Testis (tissue), 3 donors: Measurements from ENCODE around the gene SMIM13. TPM values are rescaled to one million over a fixed set of nuclear protein-coding genes. Genes with fewer than 3 reads are reported as not detected.

Experiments
- DNase-seq: peaks from one replicate; pipeline ENCODE4 v3.0.0-alpha.2; 2019
- H3K27ac ChIP-seq, 2 donors: fragments of 200-600 bp; sonication (generic); one replicate each; pipeline ENCODE4 v1.5.1; 2019
- H3K27me3 ChIP-seq: fragments of 200-600 bp; sonication (generic); one replicate; pipeline ENCODE4 v1.5.1; 2019
- H3K36me3 ChIP-seq: fragments of 200-600 bp; sonication (generic); one replicate; pipeline ENCODE4 v1.5.1; 2017; ENCODE audit warnings: low read depth; ENCODE audit errors: missing control alignments
- H3K4me1 ChIP-seq: fragments of 200-600 bp; sonication (generic); one replicate; pipeline ENCODE4 v1.5.1; 2019
- H3K4me3 ChIP-seq, 2 donors: fragments of 200-600 bp; sonication (generic); one replicate each; pipeline ENCODE4 v1.5.1; 2017 to 2019
- H3K9me3 ChIP-seq: fragments of 200-600 bp; sonication (generic); one replicate; pipeline ENCODE4 v1.5.1; 2017
- POLR2A ChIP-seq: fragments of 450-650 bp; IDR thresholded peaks from one replicate; pipeline ENCODE4 v1.6.1; 2017; ENCODE audit warnings: antibody characterized with exemption, mild to moderate bottlenecking, moderate library complexity
- WGBS, 2 donors: methylation state at CpG; one replicate each; pipeline ENCODE4 v1.1.5; 2018; 5-methylcytosine and 5-hydroxymethylcytosine counted together
- intact Hi-C: fragments of 100-400 bp; cut with DNase I; formaldehyde crosslinking; loops from one replicate; pipeline ENCODE4 v1.15.1; 2023; ENCODE audit warnings: low total_unique reads
- polyA plus RNA-seq: library from polyadenylated mRNA; stranded (reverse); fragments of 350-450 nt; fragmentation: Illumina TruSeq; extraction: RNeasy Lipid Tissue Mini Kit (QIAGEN cat#74804); gene quantifications from one replicate; pipeline ENCODE4 v1.2.3, GENCODE V29; 2014; ENCODE audit warnings: low read depth, low replicate concordance; ENCODE audit not compliant: insufficient read depth
- total RNA-seq, 2 donors: library from RNA; depleted of rRNA; stranded (reverse); fragments of >200 nt; gene quantifications; one replicate each; pipeline ENCODE4 v1.2.3, GENCODE V29; 2016
- TF ChIP-seq, protein P1 (sequence below), 3 experiments: fragments of 450-650 bp in 2 of 3; fragments of 200-600 bp in 1 of 3; sonication (generic) in 1 of 3; IDR thresholded peaks; one replicate each; pipeline ENCODE4 v1.5.1; 2016 to 2019; ENCODE audit warnings: antibody characterized with exemption in 3 of 3, mild to moderate bottlenecking in 2 of 3, moderate library complexity in 1 of 3

The SMIM13 gene
- total and polyA plus RNA-seq, 3 donors from 2014 or later: 7.2 to 13.2 (median 8.9) TPM

DNA sequence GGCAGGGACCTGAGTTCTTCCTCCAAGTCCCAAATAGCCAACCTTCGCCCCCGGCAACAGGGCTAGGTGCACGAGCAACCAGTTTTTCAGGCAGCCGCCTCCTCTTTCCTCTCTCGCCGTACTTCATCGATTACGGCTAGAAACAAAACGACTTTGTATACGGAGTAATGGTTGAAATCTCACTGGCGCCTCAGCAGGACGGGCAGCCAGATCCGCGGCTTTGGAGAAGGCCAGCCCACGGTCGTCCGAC, 333 bp upstream of the SMIM13 start:
- H3K27me3 ChIP-seq: no peaks in the 10 kb centered on the region
- intact Hi-C loops: no loop called here
- H3K9me3 ChIP-seq: no peaks in the 10 kb centered on the region
- H3K27ac ChIP-seq: peak overlapping the region; percentile 94 to 98
- 0% methylated on average over 16 to 17 of the region's 17 CpGs for WGBS, 2 donors
- peaks cover 9% of the 10 kb centered on the region for H3K4me1 ChIP-seq
- H3K4me3 ChIP-seq: peak overlapping the region; percentile 79 to 95
- no peaks in the 10 kb centered on the region for H3K36me3 ChIP-seq
- no peak for TF ChIP-seq POLR2A
- TF ChIP-seq, protein P1, sequence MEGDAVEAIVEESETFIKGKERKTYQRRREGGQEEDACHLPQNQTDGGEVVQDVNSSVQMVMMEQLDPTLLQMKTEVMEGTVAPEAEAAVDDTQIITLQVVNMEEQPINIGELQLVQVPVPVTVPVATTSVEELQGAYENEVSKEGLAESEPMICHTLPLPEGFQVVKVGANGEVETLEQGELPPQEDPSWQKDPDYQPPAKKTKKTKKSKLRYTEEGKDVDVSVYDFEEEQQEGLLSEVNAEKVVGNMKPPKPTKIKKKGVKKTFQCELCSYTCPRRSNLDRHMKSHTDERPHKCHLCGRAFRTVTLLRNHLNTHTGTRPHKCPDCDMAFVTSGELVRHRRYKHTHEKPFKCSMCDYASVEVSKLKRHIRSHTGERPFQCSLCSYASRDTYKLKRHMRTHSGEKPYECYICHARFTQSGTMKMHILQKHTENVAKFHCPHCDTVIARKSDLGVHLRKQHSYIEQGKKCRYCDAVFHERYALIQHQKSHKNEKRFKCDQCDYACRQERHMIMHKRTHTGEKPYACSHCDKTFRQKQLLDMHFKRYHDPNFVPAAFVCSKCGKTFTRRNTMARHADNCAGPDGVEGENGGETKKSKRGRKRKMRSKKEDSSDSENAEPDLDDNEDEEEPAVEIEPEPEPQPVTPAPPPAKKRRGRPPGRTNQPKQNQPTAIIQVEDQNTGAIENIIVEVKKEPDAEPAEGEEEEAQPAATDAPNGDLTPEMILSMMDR (IDR thresholded peaks at IDR 0.05): no peak
- no peak for DNase-seq

DNA sequence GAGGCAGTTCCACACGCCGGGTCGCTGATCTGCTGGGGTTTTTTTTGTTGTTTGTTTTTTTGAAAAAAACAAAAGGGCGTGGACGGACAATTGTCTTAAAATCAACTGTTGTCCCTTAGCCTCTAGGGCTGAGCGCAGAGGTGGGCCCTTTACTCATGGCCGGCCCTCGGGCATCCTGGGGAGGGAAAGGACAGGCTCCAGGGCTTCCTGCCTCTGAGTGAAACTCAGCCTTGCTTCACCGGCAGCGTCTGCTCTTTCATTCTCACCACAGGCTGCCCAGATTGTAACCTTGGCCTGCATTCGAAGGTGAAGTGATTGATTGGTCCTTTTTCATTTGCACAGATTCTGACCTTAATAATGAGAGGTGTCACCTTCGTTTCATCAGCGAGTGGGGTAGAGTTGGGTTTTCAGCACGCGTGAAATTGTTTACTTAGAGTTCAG, 797 bp downstream of the SMIM13 start:
- intact Hi-C loops: no loop called here
- peak overlapping the region; percentile 66 to 98 for H3K27ac ChIP-seq
- peak; percentile 72 for DNase-seq
- no peaks in the 10 kb centered on the region for H3K27me3 ChIP-seq
- peak overlapping the region; percentile 79 to 95 for H3K4me3 ChIP-seq
- 0 to 1% methylated on average over 12 to 15 of the region's 15 CpGs for WGBS, 2 donors
- no peaks in the 10 kb centered on the region for H3K9me3 ChIP-seq
- TF ChIP-seq, protein P1 (IDR thresholded peaks at IDR 0.05): no peak
- TF ChIP-seq POLR2A: no peak
- peaks cover 9% of the 10 kb centered on the region for H3K4me1 ChIP-seq
- no peaks in the 10 kb centered on the region for H3K36me3 ChIP-seq

DNA sequence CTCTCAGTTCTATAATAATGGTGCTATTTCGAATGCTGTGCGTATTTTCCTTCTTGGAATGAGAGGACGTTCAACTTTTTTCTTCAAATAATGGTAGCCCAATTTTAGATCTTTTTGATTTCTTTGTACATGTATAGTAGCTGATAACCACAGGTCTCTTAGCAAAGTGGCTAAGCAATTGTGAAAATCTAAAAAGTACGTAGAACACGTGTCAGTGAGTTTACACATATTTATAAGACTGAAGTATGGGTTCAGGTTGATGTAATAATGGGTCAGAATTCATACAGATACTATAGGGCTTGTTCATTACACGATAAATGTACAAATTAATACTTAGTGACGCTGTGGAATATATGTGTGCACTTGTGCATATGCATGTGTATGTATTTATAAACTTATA, 1.3 kb downstream of the SMIM13 start:
- Histone ChIP-seq H3K27ac (peak overlapping the region; percentile 66 to 98), H3K27me3 (no peaks in the 10 kb centered on the region), H3K9me3 (no peaks in the 10 kb centered on the region), H3K4me1 (peaks cover 9% of the 10 kb centered on the region), H3K36me3 (no peaks in the 10 kb centered on the region), H3K4me3 (peak overlapping the region in 1 of 2 donors; percentile 79)
- DNase-seq: no peak
- intact Hi-C loops: no loop called here
- no peak for TF ChIP-seq POLR2A
- TF ChIP-seq, protein P1 (IDR thresholded peaks at IDR 0.05): no peak
- 29 to 39% methylated on average over 7 of the region's 7 CpGs for WGBS, 2 donors

DNA sequence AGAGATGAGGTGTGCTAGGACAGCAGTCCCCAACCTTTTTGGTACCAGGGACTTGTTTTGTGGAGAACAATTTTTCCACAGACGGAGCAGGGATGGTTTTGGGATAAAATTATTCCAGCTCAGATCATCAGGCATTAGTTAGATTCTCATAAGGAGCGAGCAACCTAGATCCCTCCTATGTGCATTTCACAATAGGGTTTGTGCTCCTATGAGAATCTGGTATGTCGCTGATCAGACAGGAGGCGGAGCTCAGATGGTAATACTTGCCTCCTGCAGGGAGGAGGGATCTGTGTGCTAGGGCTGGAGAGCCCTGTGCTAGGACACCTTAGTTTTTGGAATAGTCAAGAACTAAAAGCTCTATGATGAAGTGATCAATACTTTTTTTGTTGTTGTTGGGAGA, 2.5 kb downstream of the SMIM13 start:
- 74% methylated on average over 4 of the region's 4 CpGs for WGBS, 2 donors
- Histone ChIP-seq H3K4me3 (no peak overlapping the region), H3K27ac (no peak overlapping the region), H3K27me3 (no peaks in the 10 kb centered on the region), H3K4me1 (peaks cover 9% of the 10 kb centered on the region), H3K9me3 (no peaks in the 10 kb centered on the region), H3K36me3 (no peaks in the 10 kb centered on the region)
- TF ChIP-seq, protein P1 (IDR thresholded peaks at IDR 0.05): no peak
- TF ChIP-seq POLR2A: no peak
- intact Hi-C loops: no loop called here
- no peak for DNase-seq

DNA sequence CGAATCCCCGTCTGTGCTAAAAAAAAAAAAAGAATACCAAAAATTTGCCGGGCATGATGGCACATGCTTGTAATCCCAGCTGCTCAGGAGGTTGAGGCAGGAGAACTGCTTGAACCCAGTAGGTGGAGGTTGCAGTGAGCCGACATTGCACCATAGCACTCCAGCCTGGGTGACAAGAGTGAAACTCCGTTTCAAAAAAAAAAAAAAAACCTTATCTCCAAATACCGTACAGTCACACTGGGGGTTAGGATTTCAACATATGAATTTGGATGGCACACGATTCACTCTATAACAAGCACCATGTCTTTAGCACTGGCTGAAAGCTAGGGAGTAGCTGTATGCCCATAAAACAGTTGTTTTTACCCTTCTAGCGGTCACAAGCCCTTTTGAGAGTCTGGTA, 3.8 kb downstream of the SMIM13 start:
- 90% methylated on average over 8 of the region's 8 CpGs for WGBS, 2 donors
- TF ChIP-seq, protein P1 (IDR thresholded peaks at IDR 0.05): no peak
- no peak for TF ChIP-seq POLR2A
- H3K4me3 ChIP-seq: no peak overlapping the region
- H3K4me1 ChIP-seq: peaks cover 9% of the 10 kb centered on the region
- no peaks in the 10 kb centered on the region for H3K9me3 ChIP-seq
- no peaks in the 10 kb centered on the region for H3K27me3 ChIP-seq
- no peaks in the 10 kb centered on the region for H3K36me3 ChIP-seq
- no peak overlapping the region for H3K27ac ChIP-seq
- intact Hi-C loops: no loop called here
- DNase-seq: no peak
